ENCODE data around the gene KLHL5. TPM values are rescaled to one million over a fixed set of nuclear protein-coding genes. Genes with fewer than 3 reads are reported as not detected.

Gene KLHL5
- total and polyA plus RNA-seq, 9 of the 15 experiments (the other 6 are each of a cell fraction or from before 2014, with no cell fraction given): 8.0 to 30.8 (median 22.1) TPM

GRCh38 chr4:39133623-39134022 lies 71.6 kb downstream of the KLHL5 start:
- ChIA-PET CTCF (ENCODE audit: low intra/inter-chr PET ratio) (interaction anchor here (1.2 kb wide), 2 partner anchors 374 to 866 kb away, joined by 3 to 4 read pairs; no protein-coding TSS in a partner anchor), POLR2A (interaction anchor here (0.9 to 1.7 kb wide), 3 partner anchors 11 to 48 kb away, joined by 3 to 4 read pairs (median 4); no protein-coding TSS in a partner anchor)
- Histone ChIP-seq H3K79me2 (ENCODE audit: control insufficient read depth, insufficient read depth, low read length) (no peaks in the 10 kb centered on the region), H3K4me3 (no peak overlapping the region), H3K27ac (ENCODE audit: extremely low read depth, low read depth, low read length) (no peak overlapping the region), H3K9me3 (replicated peaks; ENCODE audit: control insufficient read depth, insufficient read depth, low read depth, low read length) (no peaks in the 10 kb centered on the region), H3K9me1 (ENCODE audit: control insufficient read depth, insufficient read depth, low read length) (no peaks in the 10 kb centered on the region), H2AFZ (ENCODE audit: low read depth, low read length) (no peak overlapping the region), H3K27me3 (ENCODE audit: control insufficient read depth in 2 of 2, insufficient read depth in 2 of 2, low read length in 2 of 2) (no peaks in the 10 kb centered on the region), H3K9ac (ENCODE audit: insufficient read depth in 1 of 2, low read depth in 2 of 2, low read length in 2 of 2) (no peak overlapping the region), H3K36me3 (ENCODE audit: control insufficient read depth, insufficient read depth, low read length) (no peaks in the 10 kb centered on the region), H3K4me2 (ENCODE audit: insufficient read depth, low read length) (no peak overlapping the region), H3K4me1 (replicated peaks in 1 of 2; ENCODE audit: control insufficient read depth in 2 of 2, insufficient read depth in 2 of 2, low read length in 2 of 2) (peaks cover 0 to 2% of the 10 kb centered on the region in 2 experiments; a peak in 1 of 5 replicates), H4K20me1 (replicated peaks; ENCODE audit: control insufficient read depth, insufficient read depth, low read length) (no peaks in the 10 kb centered on the region)
- intact Hi-C loops (cut with micrococcal nuclease): loop anchor here (2.0 to 10.0 kb wide), 2 partner anchors 89 to 1069 kb away; no protein-coding TSS in a partner anchor
- in situ Hi-C loops (cut with MboI): loop anchor here (25.0 kb wide), 1 partner anchor 1071 kb away; no protein-coding TSS in a partner anchor
- WGBS (ENCODE audit: insufficient coverage, low coverage, missing lambda C conversion rate): 60% methylated on average over 3 of the region's 3 CpGs
- no TSS peak for BruUV-seq (replicated peaks)
- no peak for TF ChIP-seq ELF1 (tag; IDR thresholded peaks at IDR 0.05)
- TF ChIP-seq MAX (CRISPR knock-in tag; IDR thresholded peaks at IDR 0.05): no peak
- TF ChIP-seq ZBTB40 (IDR thresholded peaks at IDR 0.05): peak; percentile 91
- TF ChIP-seq ZBTB40 (CRISPR knock-in tag; IDR thresholded peaks at IDR 0.05): peak; percentile 86
- TF ChIP-seq JUN (IDR thresholded peaks at IDR 0.05; ENCODE audit: borderline replicate concordance, low read depth, low read length): no peak
- TF ChIP-seq JUN (CRISPR knock-in tag; IDR thresholded peaks at IDR 0.05; ENCODE audit: borderline replicate concordance): no peak
- FAIRE-seq (no peak), DNase-seq (ENCODE audit: extremely low read depth in 1 of 4, low spot score in 3 of 4) (no peak), ATAC-seq (no peak)
